HFF-Myc (cell line): ENCODE data around the gene RPS6KA2.

Experiments used
- DNase-seq: peaks from one replicate; pipeline ENCODE4 v3.0.0-alpha.2; 2011; ENCODE audit warnings: low read depth; ENCODE audit errors: extremely low read depth
- H3K4me3 ChIP-seq: replicated peaks from 2 replicates; pipeline ENCODE4 v1.5.1; 2011; ENCODE audit warnings: low read depth, mild to moderate bottlenecking, control low read depth, low read length
- TF ChIP-seq, protein P1 (sequence below): IDR thresholded peaks from 2 replicates; pipeline ENCODE4 v1.5.1; 2012; ENCODE audit warnings: mild to moderate bottlenecking, low read depth, low read length, control low read depth; ENCODE audit errors: missing control alignments

Gene RPS6KA2

DNA sequence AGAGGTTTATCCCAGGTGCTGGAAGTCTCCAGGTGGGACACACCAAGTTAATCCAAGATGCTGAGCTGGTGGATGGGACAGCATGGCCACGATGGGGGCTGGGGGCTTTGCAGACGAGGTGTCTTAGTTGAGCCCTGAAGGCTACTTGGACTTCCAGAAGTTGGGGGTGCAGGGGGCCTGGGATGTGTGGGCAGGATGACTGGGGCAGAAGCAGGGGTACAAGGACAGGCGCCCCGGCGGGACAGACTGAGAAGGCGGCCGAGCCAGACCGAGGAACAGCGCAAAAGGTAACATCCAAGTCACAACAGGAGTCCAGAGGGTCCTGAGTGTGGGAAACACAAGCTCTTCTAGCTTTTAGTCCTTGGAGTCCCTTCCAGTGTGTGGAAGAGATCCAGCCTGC, 64.3 kb downstream of the RPS6KA2 start:
- no peak for DNase-seq
- H3K4me3 ChIP-seq, result no peak overlapping the region
- TF ChIP-seq, protein P1, sequence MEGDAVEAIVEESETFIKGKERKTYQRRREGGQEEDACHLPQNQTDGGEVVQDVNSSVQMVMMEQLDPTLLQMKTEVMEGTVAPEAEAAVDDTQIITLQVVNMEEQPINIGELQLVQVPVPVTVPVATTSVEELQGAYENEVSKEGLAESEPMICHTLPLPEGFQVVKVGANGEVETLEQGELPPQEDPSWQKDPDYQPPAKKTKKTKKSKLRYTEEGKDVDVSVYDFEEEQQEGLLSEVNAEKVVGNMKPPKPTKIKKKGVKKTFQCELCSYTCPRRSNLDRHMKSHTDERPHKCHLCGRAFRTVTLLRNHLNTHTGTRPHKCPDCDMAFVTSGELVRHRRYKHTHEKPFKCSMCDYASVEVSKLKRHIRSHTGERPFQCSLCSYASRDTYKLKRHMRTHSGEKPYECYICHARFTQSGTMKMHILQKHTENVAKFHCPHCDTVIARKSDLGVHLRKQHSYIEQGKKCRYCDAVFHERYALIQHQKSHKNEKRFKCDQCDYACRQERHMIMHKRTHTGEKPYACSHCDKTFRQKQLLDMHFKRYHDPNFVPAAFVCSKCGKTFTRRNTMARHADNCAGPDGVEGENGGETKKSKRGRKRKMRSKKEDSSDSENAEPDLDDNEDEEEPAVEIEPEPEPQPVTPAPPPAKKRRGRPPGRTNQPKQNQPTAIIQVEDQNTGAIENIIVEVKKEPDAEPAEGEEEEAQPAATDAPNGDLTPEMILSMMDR, result no peak

DNA sequence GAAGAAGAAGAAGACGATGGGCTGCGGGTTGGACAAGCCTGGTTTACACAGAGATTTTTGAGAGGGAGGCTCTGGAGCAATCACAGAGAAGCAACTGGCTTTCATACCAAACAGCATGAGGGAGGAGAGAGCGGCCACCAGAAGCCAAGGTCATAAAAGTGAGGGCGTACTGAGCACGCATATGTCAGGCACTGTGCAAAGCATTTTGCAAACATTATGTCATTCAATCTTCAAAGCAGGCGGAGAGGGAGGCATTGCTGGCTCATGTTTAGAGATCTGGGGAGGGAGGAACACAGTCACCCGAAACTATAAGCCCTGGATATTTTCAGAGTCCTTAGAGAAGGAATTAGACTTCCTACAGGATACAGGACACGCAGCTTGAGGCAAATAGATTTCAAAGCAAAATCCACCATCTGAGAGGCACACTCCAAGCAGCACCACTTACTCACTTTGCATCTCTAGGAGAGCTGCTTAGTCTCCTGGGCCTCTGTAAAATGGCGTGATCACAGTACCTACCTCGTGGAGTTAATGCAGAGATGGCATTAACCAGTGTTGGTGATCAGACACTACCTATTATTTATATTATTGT, 65.2 kb downstream of the RPS6KA2 start:
- TF ChIP-seq, protein P1, result no peak
- H3K4me3 ChIP-seq, result no peak overlapping the region
- no peak for DNase-seq

DNA sequence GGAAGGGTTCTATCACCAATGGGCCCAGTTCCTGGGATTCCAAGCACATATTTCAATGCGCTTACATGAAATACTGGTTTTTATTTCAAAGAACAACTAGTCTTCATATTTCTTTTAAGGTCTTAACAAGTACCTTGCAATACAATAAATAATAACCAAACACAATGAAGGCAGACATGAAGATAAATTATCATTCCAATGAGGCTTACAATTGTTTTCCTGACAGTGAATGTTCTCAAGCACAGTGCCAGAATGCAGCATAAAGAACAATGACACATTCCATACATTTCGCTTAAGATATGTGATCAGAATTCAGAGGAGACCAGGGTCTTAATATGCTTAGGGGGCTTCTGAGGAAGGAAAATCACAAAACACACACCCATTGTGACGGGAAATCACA, 66.8 kb downstream of the RPS6KA2 start:
- TF ChIP-seq, protein P1, result no peak
- no peak for DNase-seq
- no peak overlapping the region for H3K4me3 ChIP-seq

DNA sequence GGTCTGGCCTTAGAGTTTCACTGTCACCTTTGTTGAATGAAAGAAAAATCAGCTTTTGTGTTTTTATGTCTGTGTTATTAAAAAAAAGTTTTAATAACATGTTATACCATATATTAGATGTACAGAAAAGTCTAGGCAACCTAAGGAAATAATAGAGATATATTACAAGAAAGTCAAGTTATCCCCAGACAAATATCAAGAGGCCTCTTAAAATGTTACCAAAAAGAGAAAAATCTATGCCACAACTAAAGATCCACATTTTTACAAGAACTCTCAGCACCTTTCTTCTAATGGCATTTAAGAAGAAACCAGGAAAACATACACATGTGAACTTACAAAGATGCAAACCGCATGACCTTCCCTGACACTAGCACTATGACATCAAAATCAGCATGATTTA, 67.4 kb downstream of the RPS6KA2 start:
- no peak overlapping the region for H3K4me3 ChIP-seq
- TF ChIP-seq, protein P1, result no peak
- DNase-seq, result no peak

DNA sequence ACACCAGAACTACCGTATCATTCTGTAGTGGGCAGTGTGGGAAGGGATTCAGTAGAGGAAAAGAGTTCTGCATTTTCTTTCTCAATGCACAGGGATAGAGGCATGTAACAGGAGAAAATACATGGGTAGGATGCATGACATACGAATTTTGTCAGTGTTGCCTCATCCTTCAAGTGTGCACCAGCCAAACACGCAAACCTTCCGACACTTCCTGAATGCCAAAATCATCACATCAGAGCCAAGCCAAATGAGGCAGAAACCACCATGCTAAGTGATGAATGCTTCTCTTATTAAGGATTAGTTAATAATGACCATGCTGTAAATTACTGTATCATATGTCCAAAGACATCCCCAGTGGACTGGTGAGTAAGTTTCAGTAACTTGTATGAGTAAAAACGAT, 67.8 kb downstream of the RPS6KA2 start:
- TF ChIP-seq, protein P1, result no peak
- no peak overlapping the region for H3K4me3 ChIP-seq
- no peak for DNase-seq

DNA sequence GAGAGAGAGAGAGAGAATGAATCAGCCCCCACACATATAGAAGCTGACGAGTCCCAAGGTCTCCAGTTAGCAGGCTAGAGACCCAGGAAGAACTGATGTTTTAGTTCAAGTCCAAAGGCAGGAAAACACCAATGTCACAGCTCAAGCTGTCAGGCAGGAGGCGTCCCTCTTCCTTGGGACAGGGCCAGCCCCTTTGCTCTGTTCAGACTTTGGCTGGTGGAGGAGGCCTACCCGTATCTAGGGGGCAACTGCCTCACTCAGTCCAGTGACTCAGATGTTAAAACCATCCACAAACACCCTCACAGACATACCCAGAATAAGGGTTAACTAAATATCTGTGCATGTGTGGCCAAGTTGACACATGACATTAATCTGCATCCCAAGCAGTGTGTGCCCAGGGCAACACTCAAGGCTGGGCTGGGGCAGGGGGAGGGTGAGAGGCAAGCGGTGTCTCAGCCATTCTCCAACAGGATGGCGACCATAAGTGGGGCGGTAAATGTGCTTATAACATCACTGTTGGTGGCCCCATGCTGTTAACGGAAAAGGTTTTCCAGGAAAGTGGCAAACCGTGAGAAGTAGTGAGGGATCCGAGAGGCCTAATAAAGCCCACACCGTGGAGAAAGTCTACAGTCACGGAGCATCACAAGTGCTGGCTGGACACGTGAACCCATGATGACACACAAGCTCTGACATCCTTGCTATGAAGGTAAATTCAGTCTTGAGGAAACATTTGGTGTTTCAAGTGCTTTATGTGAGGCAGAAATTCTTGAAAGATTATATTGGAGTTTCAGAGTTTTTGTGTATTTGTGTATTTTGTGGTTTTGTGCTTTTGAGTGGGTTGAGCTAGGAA, 68.7 kb downstream of the RPS6KA2 start:
- H3K4me3 ChIP-seq, result no peak overlapping the region
- TF ChIP-seq, protein P1, result no peak
- no peak for DNase-seq

DNA sequence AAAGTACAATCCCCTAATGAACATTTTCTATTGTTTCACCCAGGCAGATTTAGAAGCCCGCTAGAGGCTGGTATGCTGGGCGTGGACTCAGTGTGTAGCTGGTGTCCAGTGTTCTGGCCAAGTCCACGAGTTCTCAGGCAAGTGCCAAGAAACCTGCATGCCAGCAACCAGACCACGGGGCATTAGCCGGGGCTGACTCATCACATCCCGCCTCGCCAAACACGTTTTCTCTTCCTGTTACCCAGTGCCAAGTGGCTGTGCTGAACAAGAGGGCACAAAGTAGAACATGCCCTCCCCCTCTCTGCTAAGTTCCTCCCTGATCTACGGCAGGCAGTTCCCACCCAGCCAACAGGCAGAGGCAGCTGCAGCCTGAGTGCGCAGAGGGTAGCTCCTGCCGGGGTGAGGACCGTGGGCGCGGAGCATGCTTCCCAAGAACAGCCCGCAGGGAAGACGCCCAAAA, 70.2 kb downstream of the RPS6KA2 start:
- TF ChIP-seq, protein P1, result no peak
- DNase-seq, result no peak

More for the DNA sequence above, 70.2 kb downstream of the RPS6KA2 start:
- no peak overlapping the region for H3K4me3 ChIP-seq
